Endothelial cell of umbilical vein (primary cell): Measurements from ENCODE around the gene HSP90AA1. TPM values are rescaled to one million over a fixed set of nuclear protein-coding genes. Genes with fewer than 3 reads are reported as not detected.

Source experiments
- BruUV-seq: library from RNA; stranded (reverse); fragments of 400-500 nt; replicated peaks from 2 replicates; lab custom pipeline; 2021; lab: Mats Ljungman, UMichigan
- CTCF ChIA-PET: fragments of 300-600, 350-600 bp; sonication (Branson Sonifier 250); formaldehyde crosslinking; loops from one replicate; lab custom pipeline; 2021; ENCODE audit warnings: antibody characterized with exemption, inconsistent platforms; lab: Charles Lee
- POLR2A ChIA-PET: fragments of 300-600, 350-600 bp; sonication (Branson Sonifier 250); formaldehyde crosslinking; loops from one replicate; lab custom pipeline; 2021; ENCODE audit warnings: antibody characterized with exemption, inconsistent platforms; lab: Charles Lee
- DNase-seq: peaks from one replicate; pipeline ENCODE4 v3.0.0-alpha.2; 2011; ENCODE audit warnings: low read depth, low spot score
- FAIRE-seq: peaks from 2 replicates; lab custom pipeline; 2011; peaks lifted over from hg19 to GRCh38; lab: Jason Lieb, UNC
- H2AFZ ChIP-seq: 2 replicates; pipeline ENCODE4 v1.6.0; 2012; ENCODE audit warnings: low read depth, low read length, control low read depth, inconsistent platforms
- H3K27ac ChIP-seq: 2 replicates; pipeline ENCODE4 v1.5.1; 2011; ENCODE audit warnings: low read depth, mild to moderate bottlenecking, control low read depth, low read length, moderate library complexity; ENCODE audit not compliant: insufficient read depth
- H3K27me3 ChIP-seq, 2 experiments: 2 replicates each; pipeline versions ENCODE4 v1.6.0 to v1.6.1; 2011; ENCODE audit warnings: low read length in 2 of 2, mixed read lengths in 1 of 2; ENCODE audit not compliant: control insufficient read depth in 2 of 2, insufficient read depth in 2 of 2
- H3K36me3 ChIP-seq, 2 experiments: 2 replicates in 1 of 2; 3 replicates in 1 of 2; pipeline ENCODE4 v1.5.1; 2011; ENCODE audit warnings: low read length in 2 of 2, mild to moderate bottlenecking in 1 of 2, moderate library complexity in 1 of 2; ENCODE audit not compliant: control insufficient read depth in 2 of 2, insufficient read depth in 2 of 2; ENCODE audit errors: extremely low read depth in 1 of 2
- H3K4me1 ChIP-seq: 3 replicates; pipeline ENCODE4 v1.5.1; 2011; ENCODE audit warnings: mild to moderate bottlenecking, low read length; ENCODE audit not compliant: control insufficient read depth, insufficient read depth; ENCODE audit errors: extremely low read depth
- H3K4me2 ChIP-seq: 2 replicates; pipeline ENCODE4 v1.6.1; 2011; ENCODE audit warnings: low read length, control low read depth, mixed read lengths; ENCODE audit not compliant: insufficient read depth
- H3K4me3 ChIP-seq, 3 experiments: fragments of 200-600 bp in 1 of 3; sonication (generic), shearing (Covaris generic) in 1 of 3; replicated peaks in 1 of 3; 2 replicates each; pipeline ENCODE4 v1.5.1; 2011 to 2016; ENCODE audit warnings: control low read depth in 3 of 3, low read length in 3 of 3, mild to moderate bottlenecking in 2 of 3, inconsistent platforms in 1 of 3, low read depth in 1 of 3, moderate library complexity in 1 of 3; ENCODE audit not compliant: insufficient read depth in 1 of 3
- H3K79me2 ChIP-seq: 2 replicates; pipeline ENCODE4 v1.6.0; 2012; ENCODE audit warnings: low read length, inconsistent platforms; ENCODE audit not compliant: control insufficient read depth, insufficient read depth
- H3K9ac ChIP-seq: replicated peaks from 2 replicates; pipeline ENCODE3; 2011; ENCODE audit warnings: low read length, control low read depth; ENCODE audit not compliant: insufficient read depth; ENCODE audit errors: extremely low read depth
- H3K9me1 ChIP-seq: replicated peaks from 3 replicates; pipeline ENCODE4 v1.6.0; 2011; ENCODE audit warnings: mild to moderate bottlenecking, low read length; ENCODE audit not compliant: control insufficient read depth, insufficient read depth; ENCODE audit errors: extremely low read depth
- H3K9me3 ChIP-seq: replicated peaks from 2 replicates; pipeline ENCODE4 v1.5.1; 2012; ENCODE audit warnings: low read length, inconsistent platforms; ENCODE audit not compliant: control insufficient read depth, insufficient read depth
- H4K20me1 ChIP-seq: replicated peaks from 2 replicates; pipeline ENCODE3; 2011; ENCODE audit warnings: mild to moderate bottlenecking, low read length; ENCODE audit not compliant: control insufficient read depth, insufficient read depth; ENCODE audit errors: extremely low read depth
- EZH2 ChIP-seq: IDR thresholded peaks from 2 replicates; pipeline ENCODE4 v1.6.1; 2012; ENCODE audit warnings: borderline replicate concordance, low read depth, mild to moderate bottlenecking, moderate library complexity, low read length, inconsistent platforms; ENCODE audit not compliant: severe bottlenecking
- FOS ChIP-seq: IDR thresholded peaks from 2 replicates; pipeline ENCODE4 v1.6.1; 2011; ENCODE audit warnings: mild to moderate bottlenecking, low read length, moderate library complexity, borderline replicate concordance; ENCODE audit not compliant: insufficient read depth
- GATA2 ChIP-seq: IDR thresholded peaks from 2 replicates; pipeline ENCODE4 v1.7.0; 2011; ENCODE audit warnings: low read depth, mild to moderate bottlenecking, moderate library complexity, mixed read lengths, low read length; ENCODE audit not compliant: insufficient read length, insufficient read depth
- JUN ChIP-seq: IDR thresholded peaks from 2 replicates; pipeline ENCODE4 v1.6.1; 2011; ENCODE audit warnings: borderline replicate concordance, low read depth; ENCODE audit not compliant: insufficient read length, insufficient read depth
- MAX ChIP-seq: IDR thresholded peaks from 2 replicates; pipeline ENCODE4 v1.6.1; 2011; ENCODE audit not compliant: insufficient read depth, insufficient read length
- MYC ChIP-seq: IDR thresholded peaks from one replicate; pipeline ENCODE4 v1.6.1; 2011; ENCODE audit warnings: mild to moderate bottlenecking, low read depth, low read length
- POLR2A ChIP-seq: IDR thresholded peaks from 2 replicates; pipeline ENCODE4 v1.6.1; 2012; ENCODE audit warnings: low read depth, mild to moderate bottlenecking, control low read depth, low read length
- POLR2AphosphoS5 ChIP-seq: IDR thresholded peaks from 2 replicates; pipeline ENCODE4 v1.6.1; 2012; ENCODE audit warnings: low read depth, mild to moderate bottlenecking, control low read depth, low read length, moderate library complexity; ENCODE audit not compliant: insufficient read depth
- dilution Hi-C: fragments of 300-500 bp; cut with MboI; formaldehyde crosslinking; loops from one replicate; pipeline ENCODE4 v1.15.0; 2019; ENCODE audit warnings: low sequenced_read_pairs; ENCODE audit not compliant: extremely low pct_ligation_motif_present
- intact Hi-C: fragments of 100-400 bp; cut with micrococcal nuclease; formaldehyde crosslinking; loops from one replicate; pipeline ENCODE4 v1.10.0; 2022
- polyA plus RNA-seq, 4 experiments: library from polyadenylated mRNA; depleted of rRNA in 3 of 4; stranded (reverse) in 3 of 4; unstranded in 1 of 4; fragments of >200 nt; gene quantifications; 2 replicates each; pipeline versions ENCODE4 v1.2.1 to v1.2.3, GENCODE V29; 2011 to 2012; ENCODE audit warnings: missing spikeins in 1 of 4
- total RNA-seq: library from RNA; stranded (reverse); gene quantifications from 2 replicates; pipeline ENCODE4 v1.2.3, GENCODE V29; 2021
- TF ChIP-seq, protein P1 (sequence below), 2 donors: IDR thresholded peaks; 1 replicate in 1 of 2; 2 replicates in 1 of 2; pipeline ENCODE4 v1.5.1; 2011; ENCODE audit warnings: low read length in 2 of 2, mild to moderate bottlenecking in 2 of 2, moderate library complexity in 2 of 2, control low read depth in 1 of 2, inconsistent platforms in 1 of 2, low read depth in 1 of 2; ENCODE audit not compliant: insufficient read depth in 1 of 2; ENCODE audit errors: extremely low read depth in 1 of 2

HSP90AA1 gene
- total and polyA plus RNA-seq, 2 donors (not counting 3 experiments of a cell fraction or from before 2014, with no cell fraction given) = 266 to 540 TPM

DNA sequence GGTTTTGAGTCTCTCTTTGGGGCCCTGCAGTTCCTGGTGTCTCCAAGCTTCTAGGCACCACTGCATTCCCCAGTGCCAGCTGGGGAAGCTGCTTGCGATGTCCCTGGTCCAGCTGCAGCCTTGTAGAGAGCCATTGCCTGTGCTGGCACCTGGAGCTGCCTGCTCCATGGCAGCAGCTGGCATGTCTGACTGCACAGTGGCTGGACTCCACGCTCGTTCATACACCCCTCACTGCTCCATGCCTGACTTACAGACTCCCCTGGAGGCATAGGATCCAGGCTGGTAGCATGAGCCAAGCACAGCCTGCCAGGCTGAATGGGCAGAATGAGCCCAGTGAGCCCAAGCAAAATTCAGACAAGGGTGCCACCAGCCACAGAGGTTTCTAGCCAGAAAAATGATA lies 31.0 kb upstream of the HSP90AA1 start:
- H3K27me3 ChIP-seq = no peaks in the 10 kb centered on the region
- no TSS peak for BruUV-seq
- no peak for TF ChIP-seq GATA2
- no peak for TF ChIP-seq JUN
- TF ChIP-seq, protein P1, sequence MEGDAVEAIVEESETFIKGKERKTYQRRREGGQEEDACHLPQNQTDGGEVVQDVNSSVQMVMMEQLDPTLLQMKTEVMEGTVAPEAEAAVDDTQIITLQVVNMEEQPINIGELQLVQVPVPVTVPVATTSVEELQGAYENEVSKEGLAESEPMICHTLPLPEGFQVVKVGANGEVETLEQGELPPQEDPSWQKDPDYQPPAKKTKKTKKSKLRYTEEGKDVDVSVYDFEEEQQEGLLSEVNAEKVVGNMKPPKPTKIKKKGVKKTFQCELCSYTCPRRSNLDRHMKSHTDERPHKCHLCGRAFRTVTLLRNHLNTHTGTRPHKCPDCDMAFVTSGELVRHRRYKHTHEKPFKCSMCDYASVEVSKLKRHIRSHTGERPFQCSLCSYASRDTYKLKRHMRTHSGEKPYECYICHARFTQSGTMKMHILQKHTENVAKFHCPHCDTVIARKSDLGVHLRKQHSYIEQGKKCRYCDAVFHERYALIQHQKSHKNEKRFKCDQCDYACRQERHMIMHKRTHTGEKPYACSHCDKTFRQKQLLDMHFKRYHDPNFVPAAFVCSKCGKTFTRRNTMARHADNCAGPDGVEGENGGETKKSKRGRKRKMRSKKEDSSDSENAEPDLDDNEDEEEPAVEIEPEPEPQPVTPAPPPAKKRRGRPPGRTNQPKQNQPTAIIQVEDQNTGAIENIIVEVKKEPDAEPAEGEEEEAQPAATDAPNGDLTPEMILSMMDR (IDR thresholded peaks at IDR 0.05; ENCODE audit: extremely low read depth in 1 of 2, insufficient read depth in 1 of 2, low read depth in 1 of 2, low read length in 2 of 2) = no peak
- FAIRE-seq (no peak), DNase-seq (no peak)
- no peaks in the 10 kb centered on the region for H3K9me3 ChIP-seq
- intact Hi-C loops (no loop called here), dilution Hi-C loops (no loop called here)
- H2AFZ ChIP-seq = no peak overlapping the region
- H3K9ac ChIP-seq = no peak overlapping the region
- H3K4me3 ChIP-seq = no peak overlapping the region
- no peaks in the 10 kb centered on the region for H3K79me2 ChIP-seq
- no peaks in the 10 kb centered on the region for H3K9me1 ChIP-seq
- POLR2A ChIA-PET = interaction anchor here (0.5 kb wide), 1 partner anchor 110 kb away, joined by 5 read pairs; no protein-coding TSS in a partner anchor
- H4K20me1 ChIP-seq = no peaks in the 10 kb centered on the region
- CTCF ChIA-PET = interaction anchor here (0.6 to 1.6 kb wide), 3 partner anchors 10 to 360 kb away, joined by 3 read pairs; no protein-coding TSS in a partner anchor
- H3K4me2 ChIP-seq = no peak overlapping the region
- H3K27ac ChIP-seq = no peak overlapping the region
- H3K36me3 ChIP-seq = no peaks in the 10 kb centered on the region
- no peaks in the 10 kb centered on the region for H3K4me1 ChIP-seq

DNA sequence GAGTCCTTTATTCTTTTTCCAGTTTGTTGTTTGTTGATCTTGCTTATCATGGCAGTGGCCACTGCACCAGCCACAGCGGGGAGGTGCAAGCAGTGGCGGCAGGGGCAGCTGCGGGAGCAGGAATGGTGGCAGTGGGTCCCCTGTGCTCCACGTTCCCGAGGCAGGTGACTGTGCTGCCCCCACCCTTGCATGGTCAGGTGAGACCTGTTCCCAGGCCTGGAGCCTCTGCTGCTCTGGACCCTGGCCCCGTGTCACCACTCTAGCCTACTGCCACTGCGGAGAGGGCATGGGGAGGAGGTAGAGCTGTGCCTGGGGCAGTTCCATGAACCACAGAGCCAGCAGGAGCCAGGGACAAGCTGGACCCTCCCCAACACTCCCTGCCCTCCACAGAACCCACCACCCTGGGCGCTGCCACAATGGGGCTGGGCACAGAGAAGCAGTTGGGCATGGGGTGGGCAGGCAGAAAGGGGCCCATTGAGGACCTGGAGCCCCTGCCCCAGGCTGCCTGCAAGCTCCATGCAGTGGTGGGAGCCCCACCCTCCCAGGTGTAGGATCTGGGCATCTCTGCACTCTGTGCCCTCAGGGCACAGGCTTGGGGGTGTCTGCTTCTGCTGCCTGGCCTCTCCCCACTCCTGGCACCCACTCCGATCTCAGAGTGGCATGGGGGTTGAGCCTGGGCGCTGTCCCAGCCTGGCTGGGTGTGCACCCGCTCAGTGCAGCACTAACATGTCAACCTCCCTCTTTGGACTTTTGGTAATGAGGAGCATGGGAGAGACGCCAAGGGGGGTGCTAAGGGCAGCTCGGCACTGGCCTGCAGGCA lies 29.7 kb upstream of the HSP90AA1 start:
- CTCF ChIA-PET = no interaction called here

More for the DNA sequence above, 29.7 kb upstream of the HSP90AA1 start:
- Histone ChIP-seq H3K4me2 (no peak overlapping the region), H3K9ac (no peak overlapping the region), H3K9me1 (no peaks in the 10 kb centered on the region), H3K79me2 (no peaks in the 10 kb centered on the region), H3K4me1 (no peaks in the 10 kb centered on the region), H3K4me3 (no peak overlapping the region), H3K9me3 (no peaks in the 10 kb centered on the region), H3K36me3 (no peaks in the 10 kb centered on the region), H3K27ac (no peak overlapping the region), H3K27me3 (no peaks in the 10 kb centered on the region), H2AFZ (no peak overlapping the region), H4K20me1 (no peaks in the 10 kb centered on the region)
- TF ChIP-seq EZH2 (no peak), MAX (no peak), FOS (no peak), POLR2AphosphoS5 (no peak), POLR2A (no peak), GATA2 (no peak), JUN (no peak), MYC (no peak)
- TF ChIP-seq, protein P1 (IDR thresholded peaks at IDR 0.05; ENCODE audit: extremely low read depth in 1 of 2, insufficient read depth in 1 of 2, low read depth in 1 of 2, low read length in 2 of 2) = no peak
- no peak for FAIRE-seq
- intact Hi-C loops (no loop called here), dilution Hi-C loops (no loop called here)
- no TSS peak for BruUV-seq
- POLR2A ChIA-PET = no interaction called here
- DNase-seq = no peak
